SIG-M5 treated with dmso at 0.1 percent for 504 hours (cell line): Measurements from ENCODE around the gene MTHFD2L.
A peak's percentile ranks its signal among the peaks of the same experiment; 100 is the strongest.
"Not testable (repeated sequence)": the region's sequence is repeated elsewhere in the genome, so short reads cannot be mapped to it uniquely, and the experiment has no call there.

Experiments
- DNase-seq: peaks from one replicate; lab custom pipeline; 2025; ENCODE audit not compliant: unreplicated experiment; lab: John Stamatoyannopoulos, UW

MTHFD2L gene

DNA sequence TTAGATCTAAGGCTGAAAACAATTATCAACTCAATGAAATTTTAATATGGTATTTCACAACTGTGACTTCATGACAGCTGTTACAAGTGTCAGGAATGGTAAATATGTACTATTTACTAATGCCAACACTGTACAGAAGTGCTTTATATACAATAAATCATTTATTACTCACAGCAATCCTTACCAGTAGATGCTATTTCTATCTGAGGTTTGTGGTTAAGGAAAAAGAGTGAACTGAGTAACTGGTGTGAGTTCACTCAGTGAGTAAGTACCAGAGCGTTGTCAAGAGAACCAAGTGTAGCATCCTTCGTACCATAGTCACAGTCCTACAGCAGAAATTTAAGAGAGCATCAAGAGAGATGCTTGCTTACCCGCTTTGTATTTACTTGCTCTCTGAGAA is 23.3 kb downstream of the MTHFD2L start:
- no peak for DNase-seq

DNA sequence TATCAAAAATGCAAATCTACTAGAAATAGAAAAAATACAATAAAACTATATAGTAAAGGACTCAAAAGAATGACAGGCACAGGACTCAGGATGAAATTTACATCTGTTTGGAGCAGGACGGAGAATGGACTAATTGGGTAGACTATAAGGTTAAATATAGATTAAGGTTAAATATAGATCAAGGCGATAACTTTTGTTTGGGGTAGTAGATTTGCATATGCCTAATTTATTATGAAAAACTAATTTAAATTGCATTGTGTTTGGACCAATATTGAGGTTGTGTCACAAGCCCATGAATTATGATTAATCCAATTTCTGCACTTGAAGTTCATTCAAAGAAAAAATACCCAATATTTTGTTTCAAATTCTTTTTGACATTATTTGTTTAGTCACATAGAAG is 31.0 kb downstream of the MTHFD2L start:
- no peak for DNase-seq

DNA sequence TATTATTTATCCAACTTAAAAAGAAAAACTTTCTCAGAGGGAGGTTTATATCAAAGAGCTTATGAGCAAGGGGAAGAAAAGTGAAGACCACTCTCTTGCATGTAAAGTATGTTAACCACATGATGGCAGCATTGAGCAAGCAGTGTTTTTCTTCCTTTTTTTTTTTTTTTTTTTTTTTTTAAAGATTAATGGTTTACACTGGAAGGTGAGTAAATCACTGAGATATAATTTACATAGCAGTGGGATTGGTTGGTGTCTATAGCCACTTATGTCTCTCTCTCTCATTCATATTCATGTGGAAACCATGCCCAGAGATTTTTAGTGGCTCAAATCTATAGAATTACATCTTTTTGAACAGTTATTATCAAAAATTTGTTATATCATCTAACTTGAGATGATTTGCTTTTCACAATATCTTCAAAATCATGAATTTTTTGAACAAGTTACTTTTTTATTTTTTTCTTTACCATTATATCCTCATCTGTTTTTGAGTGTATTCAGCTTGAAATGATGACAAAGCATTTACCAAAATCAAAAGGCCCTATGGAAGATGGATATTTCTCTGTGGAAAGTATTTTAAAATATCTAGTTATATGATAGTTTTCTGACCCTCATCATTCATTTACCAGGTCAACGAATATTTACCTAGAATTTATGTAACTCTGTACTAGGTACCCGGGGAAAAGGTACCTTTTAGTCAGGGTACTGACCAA is 31.6 kb downstream of the MTHFD2L start:
- peak; percentile 42 for DNase-seq

DNA sequence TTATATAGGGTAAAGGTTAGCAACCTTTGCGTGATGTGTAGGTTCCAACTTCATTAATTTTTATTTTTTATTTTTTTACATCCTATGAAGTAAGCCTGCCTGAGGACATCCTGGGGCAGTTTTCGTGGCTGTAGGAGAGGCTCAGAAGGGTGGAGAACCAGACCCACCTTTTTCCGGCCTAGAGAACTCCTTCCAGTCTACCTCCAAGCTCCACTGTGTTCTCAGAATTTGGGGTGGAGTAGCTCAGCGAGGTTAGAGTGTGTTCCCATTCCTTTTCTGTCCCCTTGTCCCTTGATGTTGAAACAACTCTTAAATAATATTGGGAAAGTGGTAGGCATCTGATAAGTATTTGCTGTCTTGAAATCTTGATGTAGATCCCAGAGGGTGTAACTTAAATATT is 32.4 kb downstream of the MTHFD2L start:
- no peak for DNase-seq

DNA sequence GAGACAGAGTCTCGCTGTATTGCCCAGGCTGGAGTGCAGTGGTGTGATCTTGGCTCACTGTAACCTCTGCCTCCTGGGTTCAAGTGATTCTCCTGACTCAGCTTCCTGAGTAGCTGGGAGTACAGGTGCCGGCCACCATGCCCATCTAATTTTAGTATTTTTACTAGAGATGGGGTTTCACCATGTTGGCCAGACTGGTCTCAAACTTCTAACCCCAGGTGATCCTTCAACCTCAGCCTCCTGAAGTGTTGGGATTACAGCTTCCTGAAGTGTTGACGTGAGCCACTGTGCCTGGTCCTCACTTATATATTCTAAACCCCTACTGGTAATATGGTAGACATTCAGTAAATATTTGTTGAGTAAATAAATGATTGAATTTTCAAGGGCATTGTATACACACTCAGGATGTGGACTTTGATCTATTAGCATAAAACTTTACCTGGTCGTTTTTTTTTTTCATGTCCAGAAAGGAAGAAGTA is 33.0 kb downstream of the MTHFD2L start:
- DNase-seq: no peak

DNA sequence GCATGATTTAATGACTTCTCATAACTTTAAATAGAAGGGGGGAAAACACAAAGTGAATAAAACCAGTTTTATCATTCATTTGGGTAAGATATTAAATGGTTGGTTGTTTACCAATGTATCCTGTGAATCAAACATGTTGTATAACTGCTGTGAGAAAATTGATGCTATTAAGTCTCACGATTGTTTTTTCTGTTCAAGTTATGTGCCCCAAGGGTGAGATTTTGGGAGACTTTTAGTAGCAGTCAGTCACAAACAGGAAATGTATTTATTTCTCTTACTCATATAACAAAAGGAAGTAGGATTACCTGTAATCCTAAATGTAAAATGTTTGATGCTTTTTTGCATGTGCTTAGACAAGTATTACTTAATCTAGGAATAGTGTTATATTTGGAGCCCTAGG is 39.2 kb downstream of the MTHFD2L start:
- no peak for DNase-seq

DNA sequence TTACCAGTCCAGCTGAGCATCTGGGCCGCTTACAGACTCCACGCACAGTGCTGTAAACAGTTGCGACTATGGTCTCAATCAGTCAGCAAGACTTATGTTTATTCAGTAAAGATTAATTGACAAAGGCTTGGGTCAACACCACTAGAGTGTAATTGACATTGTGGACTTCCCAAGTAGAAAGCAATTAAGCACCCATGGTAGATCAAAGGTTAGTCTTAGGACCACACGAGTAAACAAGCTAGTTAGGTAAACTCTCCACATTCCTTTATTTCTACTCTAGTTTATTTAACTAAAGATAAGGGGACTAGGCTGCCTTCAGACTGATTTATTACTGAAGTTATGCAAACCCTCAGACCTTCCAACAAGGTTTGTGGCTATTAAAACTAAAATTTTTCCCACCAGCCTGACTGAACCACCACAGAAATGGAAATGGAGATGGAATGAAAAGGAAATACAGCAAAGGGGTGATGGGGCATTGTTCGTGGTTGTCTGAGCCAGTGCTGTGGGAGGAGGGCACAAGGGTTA is 44.2 kb downstream of the MTHFD2L start:
- DNase-seq: no peak

DNA sequence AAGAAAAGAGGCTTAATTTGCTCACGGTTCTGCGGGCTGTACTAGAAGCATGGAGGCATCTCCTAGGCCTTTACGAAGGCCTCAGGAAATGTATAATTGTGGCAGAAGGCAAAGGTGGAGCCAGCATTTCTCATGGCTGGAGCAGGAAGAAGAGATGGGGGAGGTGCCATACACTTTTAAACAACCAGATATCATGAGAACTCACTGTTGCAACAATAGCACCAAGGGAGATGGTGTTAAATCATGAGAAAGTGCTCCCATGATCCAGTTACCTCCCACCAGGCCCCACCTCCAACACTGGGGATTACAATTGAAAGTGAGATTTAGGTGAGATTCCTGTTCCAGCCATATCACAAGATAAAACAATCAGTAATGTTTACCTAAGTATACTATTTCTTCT is 45.5 kb downstream of the MTHFD2L start:
- DNase-seq: no peak

DNA sequence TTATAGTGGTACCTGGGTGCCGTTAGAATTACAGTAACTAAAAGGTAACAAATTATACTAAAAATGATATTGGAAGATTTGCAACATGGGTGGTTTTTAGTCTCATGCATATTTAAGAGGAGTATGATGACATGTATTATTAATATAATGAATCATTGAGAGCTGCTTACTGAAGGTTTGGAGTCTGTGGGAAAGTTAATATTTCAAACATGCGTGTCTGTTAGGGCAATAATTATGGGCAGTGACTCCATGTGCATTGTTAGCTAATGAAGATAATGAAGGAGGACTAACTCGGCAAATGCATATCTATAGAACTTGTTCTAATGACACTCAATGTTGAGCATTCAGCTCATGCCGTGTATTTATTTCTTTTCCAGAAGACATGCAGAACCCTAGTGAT is 47.1 kb downstream of the MTHFD2L start:
- DNase-seq: no peak

DNA sequence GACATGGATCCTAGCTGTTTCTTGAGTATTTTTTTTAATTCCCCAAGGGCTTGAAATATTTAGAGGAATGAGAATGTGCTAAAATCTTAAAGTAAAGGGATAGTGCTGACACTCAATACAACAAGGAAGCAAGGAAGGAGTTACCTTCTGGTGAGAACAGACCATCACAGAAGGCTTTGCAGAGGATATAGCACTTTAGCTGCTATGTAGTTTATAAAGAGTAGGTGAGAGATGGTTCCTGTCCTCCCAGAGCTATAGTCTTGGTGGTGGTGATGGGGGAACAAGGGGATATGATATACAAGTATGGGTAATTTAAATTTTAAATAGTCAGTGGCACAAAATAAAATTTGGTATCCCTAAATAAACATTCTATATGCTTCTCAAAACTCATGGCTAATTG is 47.6 kb downstream of the MTHFD2L start:
- DNase-seq: no peak

DNA sequence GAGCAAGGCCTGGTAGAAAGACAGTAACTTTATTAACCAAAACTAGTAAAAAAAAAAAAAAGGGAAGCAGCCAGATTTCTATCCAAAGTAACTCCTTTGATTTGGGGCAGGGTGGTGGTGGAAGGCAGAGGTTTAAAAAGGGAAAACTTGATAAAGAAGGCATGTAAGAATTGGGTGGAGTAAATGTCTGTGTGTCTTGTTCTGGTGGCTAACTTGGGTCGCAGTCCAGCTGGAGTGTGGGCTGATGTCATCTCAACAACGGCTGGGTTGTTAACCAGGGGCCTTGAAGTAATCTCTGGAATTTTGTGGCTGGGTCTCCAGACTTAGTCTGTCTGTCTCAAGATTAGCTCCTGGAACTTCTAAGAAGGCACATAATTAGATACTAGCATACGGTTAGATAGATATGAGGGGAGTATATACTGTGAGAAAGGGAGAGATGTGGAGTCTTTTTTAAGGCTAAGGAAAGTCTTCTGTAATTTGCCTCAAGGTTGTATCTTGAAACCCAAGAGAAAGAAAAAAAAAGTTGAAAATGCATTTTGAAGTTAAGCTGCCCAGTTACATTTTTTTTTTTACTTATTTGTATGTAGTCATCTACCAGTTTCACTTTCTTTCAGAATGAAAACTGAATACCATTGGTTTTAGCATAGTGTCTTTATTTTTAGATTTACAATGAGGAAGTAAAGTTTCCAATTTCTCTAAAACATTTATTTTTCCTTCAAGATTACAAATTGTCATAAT is 48.3 kb downstream of the MTHFD2L start:
- DNase-seq: peak; percentile 40

DNA sequence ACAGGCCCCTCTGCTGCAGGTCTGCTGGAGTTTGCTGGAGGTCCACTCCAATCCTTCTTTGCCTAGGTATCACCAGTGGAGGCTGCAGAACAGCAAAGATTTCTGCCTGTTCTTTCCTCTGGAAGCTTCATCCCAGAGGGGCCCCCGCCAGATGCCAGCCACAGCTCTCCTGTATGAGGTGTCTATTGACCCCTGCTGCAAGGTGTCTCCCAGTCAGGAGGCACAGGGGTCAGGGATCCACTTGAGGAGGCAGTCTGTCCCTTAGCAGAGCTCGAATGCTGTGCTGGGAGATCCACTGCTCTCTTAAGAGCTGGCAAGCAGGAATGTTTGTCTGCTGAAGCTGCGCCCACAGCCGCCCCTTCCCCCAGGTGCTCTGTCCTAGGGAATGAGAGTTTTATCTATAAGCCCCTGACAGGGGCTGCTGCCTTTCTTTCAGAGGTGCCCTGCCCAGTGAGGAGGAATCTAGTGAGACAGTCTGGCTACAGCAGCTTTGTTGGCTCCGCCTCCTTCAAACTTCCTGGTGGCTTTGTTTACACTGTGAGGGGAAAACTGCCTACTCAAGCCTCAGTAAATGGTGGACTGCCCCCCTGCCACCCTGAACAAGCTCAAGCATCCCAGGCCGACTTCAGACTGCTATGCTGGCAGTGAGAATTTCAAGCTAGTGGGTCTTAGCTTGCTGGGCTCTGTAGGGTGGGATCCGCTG is 56.7 kb downstream of the MTHFD2L start:
- not testable (repeated sequence) for DNase-seq

DNA sequence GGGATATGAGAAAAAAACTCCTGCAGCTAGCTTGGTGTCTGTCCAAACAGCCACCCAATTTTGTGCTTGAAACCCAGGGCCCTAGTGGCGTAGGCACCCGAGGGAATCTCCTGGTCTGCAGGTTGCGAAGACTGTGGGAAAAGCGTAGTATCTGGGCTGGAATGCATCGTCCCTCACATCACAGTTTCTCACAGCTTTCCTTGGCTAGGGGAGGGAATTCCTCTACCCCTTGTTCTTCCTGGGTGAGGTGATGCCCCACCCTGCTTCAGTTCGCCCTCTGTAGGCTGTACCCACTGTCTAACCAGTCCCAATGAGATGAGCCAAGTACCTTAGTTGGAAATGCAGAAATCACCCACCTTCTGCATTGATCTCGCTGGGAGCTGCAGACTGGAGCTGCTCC is 57.3 kb downstream of the MTHFD2L start:
- not testable (repeated sequence) for DNase-seq

DNA sequence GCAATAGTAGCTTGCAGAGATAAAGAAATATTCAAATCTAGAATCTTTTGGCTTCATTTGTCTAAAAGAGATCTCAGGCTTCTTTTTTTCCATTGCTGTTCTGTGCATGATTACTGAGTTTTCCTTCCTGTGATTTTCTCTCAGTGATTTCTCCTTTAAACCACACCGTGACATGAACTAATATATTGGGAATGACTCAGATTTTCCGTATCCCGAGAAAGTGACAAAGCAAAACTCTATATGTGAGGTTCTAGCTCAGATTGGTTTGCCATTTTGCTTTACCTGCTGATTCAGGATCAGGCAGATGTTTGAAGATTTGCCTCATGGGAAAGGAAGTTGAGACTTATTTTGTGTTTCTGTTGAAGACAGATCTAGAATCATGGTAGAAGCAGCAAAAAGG is 59.4 kb downstream of the MTHFD2L start:
- DNase-seq: no peak

DNA sequence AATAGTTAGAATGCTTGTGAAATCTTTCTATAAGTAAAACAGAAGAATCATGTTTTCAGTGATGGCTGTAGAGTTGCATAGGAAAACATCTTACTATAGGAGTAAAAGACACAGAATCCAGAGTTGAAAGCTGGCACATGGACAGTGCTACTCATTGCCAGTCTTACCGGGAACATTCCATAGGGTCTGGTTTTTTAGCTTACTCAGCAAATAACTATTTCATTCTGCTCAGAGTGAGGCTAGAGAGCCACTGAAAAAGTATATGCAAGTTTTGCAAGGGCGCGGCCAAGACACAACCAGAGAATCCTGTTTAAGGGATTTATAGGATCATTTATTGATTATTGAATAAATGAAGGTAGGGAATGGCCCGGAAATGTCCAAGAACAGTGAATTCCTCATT is 60.3 kb downstream of the MTHFD2L start:
- no peak for DNase-seq

DNA sequence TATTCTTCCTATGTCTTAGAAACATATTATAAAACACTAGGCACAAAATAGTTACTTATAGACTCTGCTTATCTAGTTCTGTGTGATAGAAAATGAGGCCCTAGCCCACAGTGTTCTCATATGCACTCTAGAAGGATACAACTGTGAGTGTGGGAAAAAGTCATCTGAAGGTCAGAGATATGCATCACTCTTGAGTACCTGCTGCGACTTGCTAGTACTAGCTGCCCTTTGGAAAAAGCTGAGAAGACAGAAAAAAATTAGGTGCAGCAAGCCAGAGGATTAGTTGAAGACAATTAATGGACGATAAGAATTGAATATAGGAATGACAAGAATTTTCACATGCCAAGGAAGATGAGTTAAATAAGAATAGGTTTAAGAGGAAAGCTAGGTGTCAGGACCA is 61.3 kb downstream of the MTHFD2L start:
- no peak for DNase-seq

DNA sequence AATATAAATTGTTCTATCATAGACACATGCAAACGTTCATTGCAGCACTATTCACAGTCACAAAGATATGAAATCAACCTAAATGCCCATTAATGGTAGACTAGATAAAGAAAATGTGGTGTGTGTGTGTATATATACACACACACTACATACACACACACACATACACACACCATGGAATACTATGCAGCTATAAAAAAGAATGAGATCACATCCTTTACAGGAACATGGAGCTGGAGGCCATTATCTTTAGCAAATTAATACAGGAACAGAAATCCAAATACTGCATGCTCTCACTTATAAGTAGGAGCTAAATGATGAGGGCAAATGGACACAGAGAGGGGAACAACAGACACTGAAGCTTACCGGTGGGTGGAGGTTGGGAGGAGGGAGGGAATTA is 65.2 kb downstream of the MTHFD2L start:
- no peak for DNase-seq

DNA sequence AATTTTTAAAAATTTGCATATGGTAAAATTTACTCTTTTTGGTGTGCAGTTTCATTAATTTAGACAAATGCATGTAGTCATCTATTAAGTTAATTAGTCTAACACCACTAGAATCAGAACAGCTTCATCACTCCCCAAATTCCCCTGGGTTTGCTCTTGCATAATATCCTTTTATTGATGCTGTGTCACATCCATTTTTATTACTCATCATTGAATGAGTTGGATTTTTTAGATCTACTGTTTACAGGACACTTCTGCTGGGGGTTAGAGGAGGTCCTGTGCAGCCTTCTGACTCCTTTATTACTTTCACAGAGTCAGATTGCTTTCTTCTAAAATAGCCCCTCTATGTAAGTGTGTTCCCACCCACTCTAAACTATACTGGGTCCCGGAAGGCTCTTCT is 65.9 kb downstream of the MTHFD2L start:
- no peak for DNase-seq

DNA sequence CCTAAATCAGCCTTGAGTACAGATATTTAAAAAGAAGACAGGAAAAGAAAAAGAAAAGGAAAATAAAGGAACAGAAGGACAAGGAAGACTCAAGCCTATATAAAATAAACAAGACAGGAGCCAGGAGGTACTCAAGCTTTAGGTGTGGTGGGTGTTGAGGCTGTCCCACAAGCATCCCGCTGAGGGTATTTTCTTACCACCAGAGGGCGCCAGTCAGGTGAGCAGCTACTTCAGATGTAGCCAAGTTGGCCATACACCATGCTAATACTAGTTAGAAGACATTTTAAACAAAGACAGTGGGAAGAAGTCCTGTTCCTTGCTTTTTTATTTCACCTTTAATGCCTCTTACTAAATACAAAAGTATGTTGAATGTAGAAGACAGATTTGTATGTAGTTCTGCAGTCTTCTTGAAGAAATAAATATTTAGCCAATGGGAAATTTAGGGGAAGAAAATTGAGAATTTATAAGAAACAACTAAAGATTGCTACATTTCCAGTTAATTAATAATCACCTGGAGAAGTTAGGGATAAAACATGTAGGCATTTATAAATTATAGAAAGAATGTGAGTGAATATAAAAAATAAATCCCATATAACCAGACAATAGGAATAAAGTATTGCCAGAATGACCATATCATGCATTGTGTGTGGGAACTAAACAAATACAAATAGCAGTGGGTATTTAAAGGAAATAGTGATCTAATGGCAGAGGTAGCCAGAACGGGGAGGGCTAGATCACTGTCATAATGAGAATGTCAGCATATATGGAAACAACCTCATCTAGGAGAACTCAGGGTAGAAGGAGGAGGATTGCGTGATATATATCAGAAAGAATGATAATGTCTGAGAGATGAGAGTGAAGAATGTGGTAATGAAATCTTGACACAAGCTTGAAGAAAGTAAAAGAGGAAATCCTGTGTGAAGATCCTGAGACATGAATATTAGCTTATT is 71.0 kb downstream of the MTHFD2L start:
- DNase-seq: peak; percentile 51

DNA sequence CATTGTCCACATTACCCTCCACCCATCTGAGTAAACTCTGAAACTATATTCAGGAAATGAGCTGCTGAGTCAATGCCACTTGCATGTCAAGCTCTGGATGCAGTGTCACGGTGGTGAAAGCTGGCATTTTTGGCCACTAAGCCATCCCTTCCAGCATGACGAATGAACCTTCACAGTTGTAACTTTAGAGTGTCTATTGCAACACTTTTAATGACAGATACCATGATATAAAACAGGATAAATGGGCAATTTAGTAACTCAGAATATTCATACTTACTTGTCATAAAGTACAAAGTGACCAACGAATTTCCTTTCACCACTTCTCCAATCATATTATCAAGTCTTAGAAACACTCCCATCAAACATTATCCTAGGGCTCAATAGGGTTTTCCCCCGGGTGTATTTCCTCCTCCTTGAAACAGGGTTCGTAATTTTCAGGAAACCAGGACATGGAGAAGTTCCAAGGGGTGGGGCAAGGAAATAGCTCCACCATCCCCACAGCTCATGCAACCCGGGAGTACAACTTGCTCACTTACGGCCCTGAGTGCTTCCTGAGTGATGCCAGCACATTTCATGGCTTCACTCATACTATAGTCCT is 73.1 kb downstream of the MTHFD2L start:
- DNase-seq: peak; percentile 67
